Measurements from ENCODE around the gene SRD5A1.

- no peak for TF ChIP-seq ZFP3 (CRISPR knock-in tag; IDR thresholded peaks at IDR 0.05)
- TF ChIP-seq ARNTL (CRISPR knock-in tag; IDR thresholded peaks at IDR 0.05; ENCODE audit: borderline replicate concordance, low read depth), result no peak
- TF ChIP-seq TCF4 (CRISPR knock-in tag; IDR thresholded peaks at IDR 0.05; ENCODE audit: borderline replicate concordance), result no peak
- TF ChIP-seq ZNF70 (CRISPR knock-in tag; IDR thresholded peaks at IDR 0.05), result no peak
- no peak for TF ChIP-seq ZFP30 (CRISPR knock-in tag; IDR thresholded peaks at IDR 0.05)
- TF ChIP-seq RARB (CRISPR knock-in tag; IDR thresholded peaks at IDR 0.05), result no peak
- no peak for TF ChIP-seq CSDC2 (CRISPR knock-in tag; IDR thresholded peaks at IDR 0.05)
- no peak for TF ChIP-seq SNAI2 (CRISPR knock-in tag; IDR thresholded peaks at IDR 0.05)
- TF ChIP-seq ZNF565 (CRISPR knock-in tag; conservative IDR thresholded peaks at IDR 0.05; ENCODE audit: low read depth), result no peak
- TF ChIP-seq TSHZ2 (CRISPR knock-in tag; IDR thresholded peaks at IDR 0.05), result no peak
- TF ChIP-seq ZNF8 (CRISPR knock-in tag; IDR thresholded peaks at IDR 0.05), result no peak
- no peak for TF ChIP-seq GLIS3 (CRISPR knock-in tag; IDR thresholded peaks at IDR 0.05)
- TF ChIP-seq PATZ1 (CRISPR knock-in tag; IDR thresholded peaks at IDR 0.05; ENCODE audit: borderline replicate concordance), result no peak
Measured at GRCh38 chr5:6676702-6677101, 43.5 kb downstream of the SRD5A1 start.

All from SK-N-SH treated with all-trans-retinoic acid at 6 μM for 48 hours (cell line).